ENCODE measurements around the gene HSD17B4. TPM values are rescaled to one million over a fixed set of nuclear protein-coding genes. Genes with fewer than 3 reads are reported as not detected.

Gene HSD17B4
- total and polyA plus RNA-seq, 2 of the 13 experiments (the other 11 are each of a cell fraction or from before 2014, with no cell fraction given) = 178 to 399 TPM

- TF ChIP-seq SMARCC2 (IDR thresholded peaks at IDR 0.05) (no peak), PAXIP1 (CRISPR knock-in tag; conservative IDR thresholded peaks at IDR 0.05) (peak; percentile 95), HOXA3 (CRISPR knock-in tag; IDR thresholded peaks at IDR 0.05) (peak; percentile 54; the same call in 1 of the 2 replicates), ZHX1 (CRISPR knock-in tag; IDR thresholded peaks at IDR 0.05; ENCODE audit: low read depth) (peak; percentile 37), CREB3 (CRISPR knock-in tag; IDR thresholded peaks at IDR 0.05) (no peak), SAFB2 (CRISPR knock-in tag; IDR thresholded peaks at IDR 0.05; ENCODE audit: borderline replicate concordance, low read depth) (0 out of 2 replicates have a peak, but pooled peaks have one; percentile 46), ZNF232 (CRISPR knock-in tag; IDR thresholded peaks at IDR 0.05; ENCODE audit: borderline replicate concordance) (peak; percentile 78; the same call in 1 of the 2 replicates), ZUFSP (CRISPR knock-in tag; IDR thresholded peaks at IDR 0.05; ENCODE audit: borderline replicate concordance) (no peak), ZNF329 (CRISPR knock-in tag; IDR thresholded peaks at IDR 0.05; ENCODE audit: low read depth) (no peak), ZNF264 (CRISPR knock-in tag; IDR thresholded peaks at IDR 0.05) (no peak), HOXA7 (CRISPR knock-in tag; IDR thresholded peaks at IDR 0.05) (no peak), SOX13 (IDR thresholded peaks at IDR 0.05) (peak; percentile 72; the same call in 1 of the 2 replicates), SOX13 (CRISPR knock-in tag; conservative IDR thresholded peaks at IDR 0.05 in 1 of 2, IDR thresholded peaks at IDR 0.05 in 1 of 2) (peak in 1 of 2 experiments; percentile 84; a peak in 2 of 4 replicates), ZNF589 (CRISPR knock-in tag; conservative IDR thresholded peaks at IDR 0.05) (peak; percentile 74; the same call in 1 of the 2 replicates), NBN (conservative IDR thresholded peaks at IDR 0.05) (no peak), TRIM24 (CRISPR knock-in tag; IDR thresholded peaks at IDR 0.05) (no peak), MYC (CRISPR knock-in tag; IDR thresholded peaks at IDR 0.05; ENCODE audit: borderline replicate concordance) (peak; percentile 23; the same call in 1 of the 2 replicates), MED13 (CRISPR knock-in tag; IDR thresholded peaks at IDR 0.05) (no peak; the same call in 1 of the 2 replicates), ZNF235 (CRISPR knock-in tag; IDR thresholded peaks at IDR 0.05; ENCODE audit: borderline replicate concordance) (peak; percentile 56; the same call in 1 of the 2 replicates), SP2 (CRISPR knock-in tag; IDR thresholded peaks at IDR 0.05) (peak; percentile 61), ZNF205 (CRISPR knock-in tag; IDR thresholded peaks at IDR 0.05) (peak; percentile 61; the same call in 1 of the 2 replicates)
These were observed at the start of gene HSD17B4 (continued) for GRCh38 chr5:119452373-119453039.
